Osteocyte (in vitro differentiated cells): Measurements from ENCODE around the gene POU2F2. TPM values are rescaled to one million over a fixed set of nuclear protein-coding genes. Genes with fewer than 3 reads are reported as not detected.

Source experiments
- DNase-seq: peaks from one replicate; pipeline ENCODE4 v3.0.0; 2021; ENCODE audit warnings: mixed read lengths; ENCODE audit not compliant: unreplicated experiment; ENCODE audit errors: extremely low spot score
- H3K27ac Mint-ChIP-seq: one replicate; pipeline ENCODE4 v1.8.0; 2021; ENCODE audit warnings: mild to moderate bottlenecking, mixed read lengths; ENCODE audit not compliant: unreplicated experiment
- H3K27me3 Mint-ChIP-seq: one replicate; pipeline ENCODE4 v1.8.0; 2021; ENCODE audit warnings: mixed read lengths; ENCODE audit not compliant: unreplicated experiment
- H3K36me3 Mint-ChIP-seq: one replicate; pipeline ENCODE4 v1.8.0; 2021; ENCODE audit warnings: mixed read lengths; ENCODE audit not compliant: unreplicated experiment
- H3K4me1 Mint-ChIP-seq: one replicate; pipeline ENCODE4 v1.8.0; 2021; ENCODE audit warnings: mixed read lengths; ENCODE audit not compliant: unreplicated experiment
- H3K4me3 Mint-ChIP-seq: one replicate; pipeline ENCODE4 v1.8.0; 2021; ENCODE audit warnings: mild to moderate bottlenecking, moderate library complexity, mixed read lengths; ENCODE audit not compliant: unreplicated experiment
- H3K9me3 Mint-ChIP-seq: one replicate; pipeline ENCODE4 v1.8.0; 2021; ENCODE audit warnings: mixed read lengths; ENCODE audit not compliant: unreplicated experiment
- CTCF ChIP-seq: fragments of 200-600 bp; sonication (generic); IDR thresholded peaks from 2 replicates; pipeline ENCODE4 v1.5.0; 2021; ENCODE audit warnings: antibody characterized with exemption, mild to moderate bottlenecking, moderate library complexity
- total RNA-seq: library from RNA; stranded (reverse); gene quantifications from 2 replicates; pipeline ENCODE4 v1.2.1, GENCODE V29; 2021

The POU2F2 gene
- total RNA-seq, 1 donor from 2014 or later, result 0.64 TPM

DNA sequence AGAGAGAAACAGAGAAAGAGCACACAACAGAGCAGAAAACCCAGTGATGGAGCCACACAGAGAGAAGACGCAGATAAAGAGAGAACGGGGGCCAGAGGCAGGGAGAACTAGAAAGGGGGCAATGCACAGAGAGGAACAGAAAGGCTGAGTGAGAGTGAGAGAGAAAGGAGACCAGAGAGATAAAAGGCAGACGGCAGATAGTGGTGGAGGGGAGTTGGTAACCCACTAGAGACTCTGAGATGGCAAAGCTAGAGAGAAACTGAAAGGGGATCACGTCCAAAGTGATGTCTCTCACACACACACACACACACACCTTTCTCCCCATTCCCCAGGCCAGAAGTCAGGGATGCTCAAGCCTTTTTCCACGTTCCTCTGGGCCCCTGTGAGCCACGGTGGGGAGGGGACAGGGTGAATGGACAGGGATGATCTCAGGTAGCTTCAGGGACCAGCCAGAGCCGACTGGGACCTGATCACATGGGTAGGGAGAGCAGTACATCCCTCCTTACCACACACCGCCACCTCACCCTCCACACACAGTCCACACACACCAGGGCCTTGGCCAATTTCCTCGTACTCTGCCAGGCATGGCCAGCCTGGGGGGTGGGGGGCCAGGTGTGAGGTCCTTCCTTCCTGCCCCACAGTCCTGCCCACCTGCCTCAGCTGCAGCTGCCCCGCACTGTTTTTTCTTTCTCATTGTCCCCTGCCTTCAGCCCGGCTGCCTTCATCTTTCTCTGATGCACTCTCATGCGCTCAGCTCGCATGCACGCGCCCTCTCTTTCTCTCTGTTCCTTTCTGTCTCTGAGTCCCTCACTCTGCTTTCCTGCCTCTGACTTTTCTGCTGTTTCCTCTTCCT, 22.5 kb upstream of the POU2F2 start:
- no peak for DNase-seq
- H3K36me3 Mint-ChIP-seq, result no peaks in the 10 kb centered on the region
- H3K27me3 Mint-ChIP-seq, result peaks cover 66% of the 10 kb centered on the region
- H3K9me3 Mint-ChIP-seq, result no peaks in the 10 kb centered on the region
- no peak overlapping the region for H3K4me3 Mint-ChIP-seq
- no peak for TF ChIP-seq CTCF
- H3K27ac Mint-ChIP-seq, result no peak overlapping the region
- H3K4me1 Mint-ChIP-seq, result no peaks in the 10 kb centered on the region

- DNase-seq, result no peak
- H3K4me3 Mint-ChIP-seq, result no peak overlapping the region
- peaks cover 65% of the 10 kb centered on the region for H3K27me3 Mint-ChIP-seq
Measured at GRCh38 chr19:42153672-42154433, 21.6 kb upstream of the POU2F2 start.

GRCh38 chr19:42152910-42153671, 20.8 kb upstream of the POU2F2 start:
- Mint-ChIP-seq H3K4me1 (no peaks in the 10 kb centered on the region), H3K36me3 (no peaks in the 10 kb centered on the region), H3K27ac (no peak overlapping the region), H3K27me3 (peaks cover 63% of the 10 kb centered on the region), H3K9me3 (no peaks in the 10 kb centered on the region), H3K4me3 (no peak overlapping the region)
- no peak for TF ChIP-seq CTCF
- no peak for DNase-seq

More at GRCh38 chr19:42153672-42154433, 21.6 kb upstream of the POU2F2 start:
- H3K36me3 Mint-ChIP-seq, result no peaks in the 10 kb centered on the region
- H3K27ac Mint-ChIP-seq, result no peak overlapping the region
- no peaks in the 10 kb centered on the region for H3K4me1 Mint-ChIP-seq
- H3K9me3 Mint-ChIP-seq, result no peaks in the 10 kb centered on the region
- no peak for TF ChIP-seq CTCF

DNA sequence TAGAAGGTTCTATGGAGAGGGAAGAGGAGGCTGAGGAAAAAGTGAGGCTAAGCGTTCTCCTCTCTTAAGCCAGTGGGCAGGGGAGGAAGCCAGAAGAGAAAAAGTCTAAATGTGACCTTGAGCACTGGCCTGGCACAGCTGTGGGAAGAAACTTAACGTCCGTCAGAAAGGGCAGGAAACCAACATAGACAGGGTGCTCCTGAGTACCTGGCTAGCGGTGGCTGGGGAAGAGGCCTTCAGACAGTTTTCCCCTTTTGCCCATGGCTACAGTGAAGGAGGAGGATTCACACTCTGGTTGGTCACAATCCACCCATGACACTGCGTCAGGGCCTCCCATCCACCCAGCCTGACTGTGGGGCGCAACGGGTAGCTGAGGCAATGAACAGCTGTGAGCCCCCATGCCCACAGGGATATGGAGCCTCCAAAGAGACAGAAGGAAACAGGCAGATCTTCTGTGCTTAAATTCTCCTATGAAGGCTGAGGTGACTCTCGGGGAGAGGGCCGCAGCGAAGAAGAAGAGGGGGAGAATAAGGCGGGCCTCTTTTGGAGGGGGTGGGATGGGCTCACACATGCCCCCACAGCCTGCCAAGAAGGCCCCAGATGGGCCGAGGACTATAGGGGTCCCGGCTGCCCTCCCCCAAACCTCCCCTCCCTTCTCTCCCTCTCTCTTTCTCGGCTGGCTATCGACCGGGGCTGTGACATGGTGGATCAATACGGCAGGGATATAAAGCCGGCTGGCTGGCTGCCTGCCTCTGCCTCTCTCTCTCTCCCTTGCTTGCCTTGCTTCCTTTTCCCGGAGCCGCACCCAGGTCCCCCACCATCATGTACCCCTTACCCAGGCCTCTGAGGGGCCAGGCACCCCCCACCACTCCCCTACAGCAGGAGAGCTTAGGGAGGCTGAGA, 19.8 kb upstream of the POU2F2 start:
- Mint-ChIP-seq H3K36me3 (no peaks in the 10 kb centered on the region), H3K9me3 (no peaks in the 10 kb centered on the region), H3K27ac (no peak overlapping the region), H3K4me1 (no peaks in the 10 kb centered on the region), H3K4me3 (no peak overlapping the region), H3K27me3 (peaks cover 63% of the 10 kb centered on the region)
- DNase-seq, result no peak
- TF ChIP-seq CTCF, result no peak
